GM10266 (cell line): Measurements from ENCODE around the gene AMBRA1.

Experiments used
- DNase-seq: peaks from one replicate; pipeline ENCODE4 v3.0.0; 2012; ENCODE audit errors: extremely low spot score
- TF ChIP-seq, protein P1 (sequence below): IDR thresholded peaks from 2 replicates; pipeline ENCODE4 v1.5.1; 2012; ENCODE audit warnings: mild to moderate bottlenecking, low read depth; ENCODE audit not compliant: control insufficient read depth, insufficient read depth; ENCODE audit errors: missing control alignments

AMBRA1 gene

DNA sequence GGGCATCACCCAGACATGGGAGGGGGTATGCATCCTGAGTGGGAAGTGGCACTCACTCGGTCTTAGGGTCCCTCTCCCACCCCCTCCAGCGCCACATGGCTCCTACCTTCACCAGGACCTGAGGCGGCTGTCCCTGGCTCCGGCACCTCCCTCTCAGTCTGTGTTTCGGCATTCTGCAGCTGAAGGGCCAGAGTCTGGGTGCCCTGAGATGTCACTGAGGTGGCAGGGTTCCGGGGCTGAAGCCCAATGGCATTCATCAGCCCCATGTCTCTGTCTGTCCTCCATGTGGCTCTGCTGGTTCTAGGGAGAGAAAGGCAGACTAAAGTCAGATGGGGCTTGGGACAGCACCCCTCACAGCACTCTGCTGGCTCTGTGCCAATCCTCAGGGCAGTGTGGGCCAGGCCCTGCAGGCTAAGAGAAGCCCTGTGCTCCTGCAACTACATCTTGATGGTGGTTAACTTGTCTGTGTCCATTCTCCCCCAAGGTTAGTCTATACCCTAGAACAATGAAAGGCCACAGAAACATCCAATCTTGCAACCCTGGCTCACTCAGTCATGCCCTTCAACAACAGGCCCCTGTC lies 185.3 kb downstream of the AMBRA1 start:
- TF ChIP-seq, protein P1, sequence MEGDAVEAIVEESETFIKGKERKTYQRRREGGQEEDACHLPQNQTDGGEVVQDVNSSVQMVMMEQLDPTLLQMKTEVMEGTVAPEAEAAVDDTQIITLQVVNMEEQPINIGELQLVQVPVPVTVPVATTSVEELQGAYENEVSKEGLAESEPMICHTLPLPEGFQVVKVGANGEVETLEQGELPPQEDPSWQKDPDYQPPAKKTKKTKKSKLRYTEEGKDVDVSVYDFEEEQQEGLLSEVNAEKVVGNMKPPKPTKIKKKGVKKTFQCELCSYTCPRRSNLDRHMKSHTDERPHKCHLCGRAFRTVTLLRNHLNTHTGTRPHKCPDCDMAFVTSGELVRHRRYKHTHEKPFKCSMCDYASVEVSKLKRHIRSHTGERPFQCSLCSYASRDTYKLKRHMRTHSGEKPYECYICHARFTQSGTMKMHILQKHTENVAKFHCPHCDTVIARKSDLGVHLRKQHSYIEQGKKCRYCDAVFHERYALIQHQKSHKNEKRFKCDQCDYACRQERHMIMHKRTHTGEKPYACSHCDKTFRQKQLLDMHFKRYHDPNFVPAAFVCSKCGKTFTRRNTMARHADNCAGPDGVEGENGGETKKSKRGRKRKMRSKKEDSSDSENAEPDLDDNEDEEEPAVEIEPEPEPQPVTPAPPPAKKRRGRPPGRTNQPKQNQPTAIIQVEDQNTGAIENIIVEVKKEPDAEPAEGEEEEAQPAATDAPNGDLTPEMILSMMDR, result no peak
- DNase-seq, result no peak

- TF ChIP-seq, protein P1, result no peak
- no peak for DNase-seq
Measured at GRCh38 chr11:46407635-46408034, 186.2 kb downstream of the AMBRA1 start.

GRCh38 chr11:46404476-46405017 lies 189.3 kb downstream of the AMBRA1 start:
- TF ChIP-seq, protein P1, result no peak
- no peak for DNase-seq

GRCh38 chr11:46402957-46403902 lies 190.6 kb downstream of the AMBRA1 start:
- TF ChIP-seq, protein P1, result no peak
- no peak for DNase-seq

DNA sequence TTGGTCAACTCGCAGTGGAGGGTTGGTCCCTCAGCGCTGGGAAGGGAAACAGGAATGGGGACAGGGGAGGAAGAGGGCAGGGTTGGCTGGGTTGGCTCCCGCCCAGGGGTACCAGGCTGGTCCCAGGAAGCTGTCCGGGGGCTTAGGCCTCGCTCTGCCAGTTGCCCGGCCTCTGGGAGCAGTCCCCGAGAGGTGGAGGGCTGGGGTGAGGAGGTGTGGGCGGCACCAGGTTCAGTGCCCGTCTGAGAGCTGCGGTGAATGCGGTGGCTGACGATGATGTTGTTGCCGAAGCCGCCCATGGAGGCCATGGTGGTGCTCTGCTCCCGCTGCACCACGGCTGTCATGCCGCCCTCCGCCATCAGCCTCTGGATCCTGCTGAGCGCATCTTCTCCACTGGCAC lies 196.3 kb downstream of the AMBRA1 start:
- TF ChIP-seq, protein P1, result no peak
- DNase-seq, result no peak

GRCh38 chr11:46393759-46394158 lies 200.1 kb downstream of the AMBRA1 start:
- TF ChIP-seq, protein P1, result no peak
- DNase-seq, result no peak

DNA sequence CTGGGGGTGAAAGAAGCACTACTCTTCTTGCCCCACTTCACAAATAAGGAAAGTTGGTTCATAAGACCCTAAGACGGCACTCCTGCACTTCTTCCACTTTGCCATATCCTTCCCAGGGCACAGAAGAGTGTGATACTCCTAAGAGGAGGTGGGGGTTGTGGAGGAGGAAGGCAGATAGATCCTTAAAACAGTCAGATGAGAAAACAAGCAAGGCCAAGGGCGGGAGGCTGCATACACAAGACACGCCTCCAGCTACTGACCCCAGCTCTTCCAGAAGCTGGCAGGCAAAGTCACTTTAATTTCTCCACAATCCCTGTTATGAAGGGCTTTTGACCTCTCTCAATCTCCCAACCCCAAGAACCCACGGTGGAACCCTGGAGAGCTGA lies 200.6 kb downstream of the AMBRA1 start:
- no peak for DNase-seq
- TF ChIP-seq, protein P1, result no peak
